Measurements from ENCODE around the gene HSPE1. TPM values are rescaled to one million over a fixed set of nuclear protein-coding genes. Genes with fewer than 3 reads are reported as not detected.

Gene HSPE1
- total RNA-seq, 1 experiment from 2014 or later: 372 TPM

DNA sequence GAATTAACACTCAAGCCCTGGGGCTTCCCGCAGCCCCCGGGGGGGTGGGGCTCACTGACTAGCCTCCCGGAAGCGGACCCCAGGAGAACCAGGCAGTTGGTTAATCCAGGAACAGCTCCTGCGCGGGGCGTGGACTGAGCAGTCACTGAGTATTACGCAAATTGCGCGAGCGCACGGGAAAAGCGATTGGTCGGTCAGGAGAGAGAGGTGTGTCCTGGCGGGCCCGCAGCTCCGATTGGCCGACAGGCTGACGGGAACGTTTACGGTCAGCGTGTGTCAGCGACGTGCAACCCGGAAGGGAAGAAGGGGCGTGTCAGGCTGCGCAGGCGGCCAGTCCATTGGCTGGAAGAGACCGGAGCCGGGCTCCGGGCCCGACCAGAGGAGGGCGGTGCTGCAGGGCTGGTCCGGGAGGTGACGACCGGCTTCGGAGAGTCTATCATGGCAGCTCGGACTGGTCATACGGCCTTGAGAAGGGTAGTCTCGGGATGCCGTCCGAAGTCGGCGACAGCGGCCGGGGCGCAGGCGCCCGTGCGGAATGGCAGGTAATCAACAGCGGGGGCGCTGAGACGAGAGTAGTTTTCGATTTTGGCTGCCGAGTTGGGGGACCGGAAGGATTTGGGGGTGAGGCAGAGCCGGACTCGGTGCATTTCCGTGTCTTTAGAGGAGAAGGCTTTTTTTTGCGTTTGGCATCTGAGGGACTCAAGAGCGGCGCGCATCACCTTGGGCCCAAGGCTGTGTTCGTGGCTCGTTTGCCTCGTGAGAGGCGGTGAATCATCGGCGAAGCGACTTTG lies 46.9 kb upstream of the HSPE1 start, which contains the start of gene COQ10B (continued):
- TF ChIP-seq FOXK1 (CRISPR knock-in tag; IDR thresholded peaks at IDR 0.05) (peak; percentile 87), RORB (CRISPR knock-in tag; IDR thresholded peaks at IDR 0.05) (no peak), SP1 (CRISPR knock-in tag; conservative IDR thresholded peaks at IDR 0.05) (peak; percentile 94)

DNA sequence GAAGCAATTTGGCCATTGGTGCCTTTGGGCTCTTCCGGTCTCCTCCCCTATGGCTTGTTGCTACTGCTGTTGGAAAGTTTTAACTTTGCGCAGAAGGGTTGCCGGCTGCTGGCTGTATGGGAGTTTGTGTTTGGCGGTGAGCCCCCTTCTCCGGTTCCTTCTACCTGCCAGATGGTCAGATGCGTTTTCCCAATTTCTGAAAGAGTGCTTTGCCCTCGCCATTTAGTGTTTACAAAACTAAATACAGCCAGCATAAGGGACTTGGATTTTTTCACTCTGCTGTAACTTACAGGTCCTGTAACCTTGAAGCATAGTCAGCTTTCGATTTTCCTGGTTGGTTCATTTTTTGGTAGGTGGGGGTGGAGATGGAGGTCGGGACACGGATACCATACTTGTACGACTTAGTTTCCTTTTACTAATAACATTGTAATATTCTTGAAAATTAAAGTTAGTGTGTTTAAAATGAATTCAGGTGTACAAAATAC lies 46.2 kb upstream of the HSPE1 start:
- peak; percentile 8; the same call in 1 of the 2 replicates for ATAC-seq
- CTCF ChIA-PET: interaction anchor here (1.0 kb wide), 1 partner anchor 9 kb away, joined by 5 read pairs; no protein-coding TSS in a partner anchor
- Mint-ChIP-seq H3K36me3 (no peaks in the 10 kb centered on the region), H3K27ac (peak overlapping the region; percentile 100), H3K27me3 (ENCODE audit: low read depth) (no peaks in the 10 kb centered on the region; the same call in 1 of the 2 replicates), H3K9me3 (peaks cover 5% of the 10 kb centered on the region), H3K4me1 (peaks cover 10% of the 10 kb centered on the region), H3K4me3 (peak overlapping the region; percentile 100)
- TF ChIP-seq, protein P1, sequence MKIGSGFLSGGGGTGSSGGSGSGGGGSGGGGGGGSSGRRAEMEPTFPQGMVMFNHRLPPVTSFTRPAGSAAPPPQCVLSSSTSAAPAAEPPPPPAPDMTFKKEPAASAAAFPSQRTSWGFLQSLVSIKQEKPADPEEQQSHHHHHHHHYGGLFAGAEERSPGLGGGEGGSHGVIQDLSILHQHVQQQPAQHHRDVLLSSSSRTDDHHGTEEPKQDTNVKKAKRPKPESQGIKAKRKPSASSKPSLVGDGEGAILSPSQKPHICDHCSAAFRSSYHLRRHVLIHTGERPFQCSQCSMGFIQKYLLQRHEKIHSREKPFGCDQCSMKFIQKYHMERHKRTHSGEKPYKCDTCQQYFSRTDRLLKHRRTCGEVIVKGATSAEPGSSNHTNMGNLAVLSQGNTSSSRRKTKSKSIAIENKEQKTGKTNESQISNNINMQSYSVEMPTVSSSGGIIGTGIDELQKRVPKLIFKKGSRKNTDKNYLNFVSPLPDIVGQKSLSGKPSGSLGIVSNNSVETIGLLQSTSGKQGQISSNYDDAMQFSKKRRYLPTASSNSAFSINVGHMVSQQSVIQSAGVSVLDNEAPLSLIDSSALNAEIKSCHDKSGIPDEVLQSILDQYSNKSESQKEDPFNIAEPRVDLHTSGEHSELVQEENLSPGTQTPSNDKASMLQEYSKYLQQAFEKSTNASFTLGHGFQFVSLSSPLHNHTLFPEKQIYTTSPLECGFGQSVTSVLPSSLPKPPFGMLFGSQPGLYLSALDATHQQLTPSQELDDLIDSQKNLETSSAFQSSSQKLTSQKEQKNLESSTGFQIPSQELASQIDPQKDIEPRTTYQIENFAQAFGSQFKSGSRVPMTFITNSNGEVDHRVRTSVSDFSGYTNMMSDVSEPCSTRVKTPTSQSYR (CRISPR knock-in tag; IDR thresholded peaks at IDR 0.05): no peak
- TF ChIP-seq, protein P2, sequence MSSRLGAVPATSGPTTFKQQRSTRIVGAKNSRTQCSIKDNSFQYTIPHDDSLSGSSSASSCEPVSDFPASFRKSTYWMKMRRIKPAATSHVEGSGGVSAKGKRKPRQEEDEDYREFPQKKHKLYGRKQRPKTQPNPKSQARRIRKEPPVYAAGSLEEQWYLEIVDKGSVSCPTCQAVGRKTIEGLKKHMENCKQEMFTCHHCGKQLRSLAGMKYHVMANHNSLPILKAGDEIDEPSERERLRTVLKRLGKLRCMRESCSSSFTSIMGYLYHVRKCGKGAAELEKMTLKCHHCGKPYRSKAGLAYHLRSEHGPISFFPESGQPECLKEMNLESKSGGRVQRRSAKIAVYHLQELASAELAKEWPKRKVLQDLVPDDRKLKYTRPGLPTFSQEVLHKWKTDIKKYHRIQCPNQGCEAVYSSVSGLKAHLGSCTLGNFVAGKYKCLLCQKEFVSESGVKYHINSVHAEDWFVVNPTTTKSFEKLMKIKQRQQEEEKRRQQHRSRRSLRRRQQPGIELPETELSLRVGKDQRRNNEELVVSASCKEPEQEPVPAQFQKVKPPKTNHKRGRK (CRISPR knock-in tag; IDR thresholded peaks at IDR 0.05; ENCODE audit: borderline replicate concordance): no peak
- TF ChIP-seq GABPB1 (CRISPR knock-in tag; IDR thresholded peaks at IDR 0.05): peak; percentile 33; the same call in 1 of the 2 replicates
- TF ChIP-seq, protein P3, sequence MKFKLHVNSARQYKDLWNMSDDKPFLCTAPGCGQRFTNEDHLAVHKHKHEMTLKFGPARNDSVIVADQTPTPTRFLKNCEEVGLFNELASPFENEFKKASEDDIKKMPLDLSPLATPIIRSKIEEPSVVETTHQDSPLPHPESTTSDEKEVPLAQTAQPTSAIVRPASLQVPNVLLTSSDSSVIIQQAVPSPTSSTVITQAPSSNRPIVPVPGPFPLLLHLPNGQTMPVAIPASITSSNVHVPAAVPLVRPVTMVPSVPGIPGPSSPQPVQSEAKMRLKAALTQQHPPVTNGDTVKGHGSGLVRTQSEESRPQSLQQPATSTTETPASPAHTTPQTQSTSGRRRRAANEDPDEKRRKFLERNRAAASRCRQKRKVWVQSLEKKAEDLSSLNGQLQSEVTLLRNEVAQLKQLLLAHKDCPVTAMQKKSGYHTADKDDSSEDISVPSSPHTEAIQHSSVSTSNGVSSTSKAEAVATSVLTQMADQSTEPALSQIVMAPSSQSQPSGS (CRISPR knock-in tag; IDR thresholded peaks at IDR 0.05; ENCODE audit: borderline replicate concordance, low read depth): no peak
- TF ChIP-seq TEAD1 (CRISPR knock-in tag; IDR thresholded peaks at IDR 0.05): peak; percentile 35; the same call in 1 of the 2 replicates
- peak; percentile 53 for DNase-seq (ENCODE audit: low spot score)
- POLR2A ChIA-PET: interaction anchor here (1.3 to 1.6 kb wide), 2 partner anchors 19 to 45 kb away, joined by 22 to 27 read pairs; partner anchors contain the start of genes HSPD1, HSPE1 and SF3B1

DNA sequence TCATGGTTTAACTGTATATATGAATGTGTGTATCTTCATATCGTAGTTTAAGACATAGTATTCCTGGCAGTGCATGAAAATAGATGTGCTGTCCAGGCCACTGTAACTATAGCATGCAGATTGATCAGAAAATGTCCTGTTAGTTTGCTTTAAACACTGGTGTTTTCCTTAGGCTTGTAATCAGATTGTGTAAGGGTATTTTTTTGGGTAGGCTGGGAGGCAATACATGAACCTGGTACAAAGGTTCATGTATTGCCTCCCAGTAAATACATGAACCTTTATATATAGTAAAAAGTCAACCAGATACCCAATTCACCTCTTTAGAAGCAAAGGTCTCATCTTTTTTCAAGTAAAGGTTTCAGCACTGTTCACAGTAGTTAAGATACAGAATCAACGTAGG lies 45.3 kb upstream of the HSPE1 start:
- Mint-ChIP-seq H3K27me3 (ENCODE audit: low read depth) (no peaks in the 10 kb centered on the region; the same call in 1 of the 2 replicates), H3K27ac (peak overlapping the region; percentile 100; the same call in 1 of the 2 replicates), H3K4me3 (peak overlapping the region; percentile 100), H3K9me3 (peaks cover 5% of the 10 kb centered on the region), H3K4me1 (peaks cover 10% of the 10 kb centered on the region), H3K36me3 (peaks cover 3% of the 10 kb centered on the region; the same call in 1 of the 2 replicates)
- no peak for DNase-seq (ENCODE audit: low spot score)
- ChIA-PET CTCF (interaction anchor here (0.6 kb wide), 1 partner anchor 347 kb away, joined by 4 read pairs; no protein-coding TSS in a partner anchor), POLR2A (no interaction called here)
- no peak for ATAC-seq
- TF ChIP-seq, protein P4, sequence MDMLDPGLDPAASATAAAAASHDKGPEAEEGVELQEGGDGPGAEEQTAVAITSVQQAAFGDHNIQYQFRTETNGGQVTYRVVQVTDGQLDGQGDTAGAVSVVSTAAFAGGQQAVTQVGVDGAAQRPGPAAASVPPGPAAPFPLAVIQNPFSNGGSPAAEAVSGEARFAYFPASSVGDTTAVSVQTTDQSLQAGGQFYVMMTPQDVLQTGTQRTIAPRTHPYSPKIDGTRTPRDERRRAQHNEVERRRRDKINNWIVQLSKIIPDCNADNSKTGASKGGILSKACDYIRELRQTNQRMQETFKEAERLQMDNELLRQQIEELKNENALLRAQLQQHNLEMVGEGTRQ (CRISPR knock-in tag; IDR thresholded peaks at IDR 0.05): no peak
- TF ChIP-seq ZNF138 (CRISPR knock-in tag; conservative IDR thresholded peaks at IDR 0.05): no peak
- TF ChIP-seq, protein P5, sequence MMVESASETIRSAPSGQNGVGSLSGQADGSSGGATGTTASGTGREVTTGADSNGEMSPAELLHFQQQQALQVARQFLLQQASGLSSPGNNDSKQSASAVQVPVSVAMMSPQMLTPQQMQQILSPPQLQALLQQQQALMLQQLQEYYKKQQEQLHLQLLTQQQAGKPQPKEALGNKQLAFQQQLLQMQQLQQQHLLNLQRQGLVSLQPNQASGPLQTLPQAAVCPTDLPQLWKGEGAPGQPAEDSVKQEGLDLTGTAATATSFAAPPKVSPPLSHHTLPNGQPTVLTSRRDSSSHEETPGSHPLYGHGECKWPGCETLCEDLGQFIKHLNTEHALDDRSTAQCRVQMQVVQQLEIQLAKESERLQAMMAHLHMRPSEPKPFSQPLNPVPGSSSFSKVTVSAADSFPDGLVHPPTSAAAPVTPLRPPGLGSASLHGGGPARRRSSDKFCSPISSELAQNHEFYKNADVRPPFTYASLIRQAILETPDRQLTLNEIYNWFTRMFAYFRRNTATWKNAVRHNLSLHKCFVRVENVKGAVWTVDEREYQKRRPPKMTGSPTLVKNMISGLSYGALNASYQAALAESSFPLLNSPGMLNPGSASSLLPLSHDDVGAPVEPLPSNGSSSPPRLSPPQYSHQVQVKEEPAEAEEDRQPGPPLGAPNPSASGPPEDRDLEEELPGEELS (CRISPR knock-in tag; IDR thresholded peaks at IDR 0.05): no peak
- no peak for TF ChIP-seq MYBL2 (CRISPR knock-in tag; IDR thresholded peaks at IDR 0.05)
- TF ChIP-seq, protein P6, sequence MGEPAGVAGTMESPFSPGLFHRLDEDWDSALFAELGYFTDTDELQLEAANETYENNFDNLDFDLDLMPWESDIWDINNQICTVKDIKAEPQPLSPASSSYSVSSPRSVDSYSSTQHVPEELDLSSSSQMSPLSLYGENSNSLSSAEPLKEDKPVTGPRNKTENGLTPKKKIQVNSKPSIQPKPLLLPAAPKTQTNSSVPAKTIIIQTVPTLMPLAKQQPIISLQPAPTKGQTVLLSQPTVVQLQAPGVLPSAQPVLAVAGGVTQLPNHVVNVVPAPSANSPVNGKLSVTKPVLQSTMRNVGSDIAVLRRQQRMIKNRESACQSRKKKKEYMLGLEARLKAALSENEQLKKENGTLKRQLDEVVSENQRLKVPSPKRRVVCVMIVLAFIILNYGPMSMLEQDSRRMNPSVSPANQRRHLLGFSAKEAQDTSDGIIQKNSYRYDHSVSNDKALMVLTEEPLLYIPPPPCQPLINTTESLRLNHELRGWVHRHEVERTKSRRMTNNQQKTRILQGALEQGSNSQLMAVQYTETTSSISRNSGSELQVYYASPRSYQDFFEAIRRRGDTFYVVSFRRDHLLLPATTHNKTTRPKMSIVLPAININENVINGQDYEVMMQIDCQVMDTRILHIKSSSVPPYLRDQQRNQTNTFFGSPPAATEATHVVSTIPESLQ (CRISPR knock-in tag; IDR thresholded peaks at IDR 0.05): no peak
- TF ChIP-seq IRF2 (CRISPR knock-in tag; IDR thresholded peaks at IDR 0.05; ENCODE audit: borderline replicate concordance, low read depth): no peak
- no peak for TF ChIP-seq FOXK1 (CRISPR knock-in tag; IDR thresholded peaks at IDR 0.05)
- TF ChIP-seq GTF2I (CRISPR knock-in tag; conservative IDR thresholded peaks at IDR 0.05): no peak
- TF ChIP-seq KAT7 (CRISPR knock-in tag; IDR thresholded peaks at IDR 0.05; ENCODE audit: borderline replicate concordance): no peak
- TF ChIP-seq SMAD3 (CRISPR knock-in tag; IDR thresholded peaks at IDR 0.05; ENCODE audit: borderline replicate concordance): no peak
- TF ChIP-seq, protein P7, sequence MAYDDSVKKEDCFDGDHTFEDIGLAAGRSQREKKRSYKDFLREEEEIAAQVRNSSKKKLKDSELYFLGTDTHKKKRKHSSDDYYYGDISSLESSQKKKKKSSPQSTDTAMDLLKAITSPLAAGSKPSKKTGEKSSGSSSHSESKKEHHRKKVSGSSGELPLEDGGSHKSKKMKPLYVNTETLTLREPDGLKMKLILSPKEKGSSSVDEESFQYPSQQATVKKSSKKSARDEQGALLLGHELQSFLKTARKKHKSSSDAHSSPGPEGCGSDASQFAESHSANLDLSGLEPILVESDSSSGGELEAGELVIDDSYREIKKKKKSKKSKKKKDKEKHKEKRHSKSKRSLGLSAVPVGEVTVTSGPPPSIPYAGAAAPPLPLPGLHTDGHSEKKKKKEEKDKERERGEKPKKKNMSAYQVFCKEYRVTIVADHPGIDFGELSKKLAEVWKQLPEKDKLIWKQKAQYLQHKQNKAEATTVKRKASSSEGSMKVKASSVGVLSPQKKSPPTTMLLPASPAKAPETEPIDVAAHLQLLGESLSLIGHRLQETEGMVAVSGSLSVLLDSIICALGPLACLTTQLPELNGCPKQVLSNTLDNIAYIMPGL (CRISPR knock-in tag; IDR thresholded peaks at IDR 0.05): no peak
